ENCODE data around the gene PTGER4. TPM values are rescaled to one million over a fixed set of nuclear protein-coding genes. Genes with fewer than 3 reads are reported as not detected.
"Not testable (repeated sequence)": the region's sequence is repeated elsewhere in the genome, so short reads cannot be mapped to it uniquely, and the experiment has no call there.

Gene PTGER4
- 8.5 TPM for total RNA-seq
- long read RNA-seq, transcript PTGER4-201 (3 exons, 3,848 nt) = major isoform, 5 of 5 reads
- long read RNA-seq, partial matches to known transcripts = 0 of 5 reads
- long read RNA-seq, other reads (novel, unspliced or antisense) = 0 of 5 reads

GRCh38 chr5:40679913-40680681 is at the start of gene PTGER4:
Gene PTGER4, plus strand, starts transcription at chr5:40679915. Its CDS starts 1,079 bp downstream, at chr5:40680994.
- DNase-seq (ENCODE audit: missing footprints) = peak; percentile 71
- ATAC-seq = no peak
- intact Hi-C loops (cut with DNase I) = loop anchor here (5.0 kb wide), 3 partner anchors 58 to 288 kb away; no protein-coding TSS in a partner anchor

GRCh38 chr5:40630126-40630525 is 49.6 kb upstream of the PTGER4 start:
- intact Hi-C loops (cut with DNase I) = no loop called here
- DNase-seq (ENCODE audit: missing footprints) (no peak), ATAC-seq (no peak)

GRCh38 chr5:40631236-40631635 is 48.5 kb upstream of the PTGER4 start:
- intact Hi-C loops (cut with DNase I) = no loop called here
- DNase-seq (ENCODE audit: missing footprints) = no peak
- ATAC-seq = no peak

- DNase-seq (ENCODE audit: missing footprints) (no peak), ATAC-seq (no peak)
- intact Hi-C loops (cut with DNase I) = no loop called here
These were observed 45.6 kb upstream of the PTGER4 start for GRCh38 chr5:40634154-40634553.

GRCh38 chr5:40634593-40634992 is 45.1 kb upstream of the PTGER4 start:
- no peak for ATAC-seq
- intact Hi-C loops (cut with DNase I) = no loop called here
- DNase-seq (ENCODE audit: missing footprints) = no peak

GRCh38 chr5:40639531-40639930 is 40.2 kb upstream of the PTGER4 start:
- intact Hi-C loops (cut with DNase I); DNase-seq (ENCODE audit: missing footprints); ATAC-seq: not testable (repeated sequence)

GRCh38 chr5:40646266-40646665 is 33.4 kb upstream of the PTGER4 start:
- DNase-seq (ENCODE audit: missing footprints) (no peak), ATAC-seq (no peak)
- intact Hi-C loops (cut with DNase I) = no loop called here

- no peak for ATAC-seq
- DNase-seq (ENCODE audit: missing footprints) = no peak
- intact Hi-C loops (cut with DNase I) = no loop called here
These were observed 31.6 kb upstream of the PTGER4 start for GRCh38 chr5:40648150-40648549.

- ATAC-seq (no peak), DNase-seq (ENCODE audit: missing footprints) (no peak)
- intact Hi-C loops (cut with DNase I) = no loop called here
These were observed 30.2 kb upstream of the PTGER4 start for GRCh38 chr5:40649463-40650030.

GRCh38 chr5:40651201-40651600 is 28.5 kb upstream of the PTGER4 start:
- intact Hi-C loops (cut with DNase I) = no loop called here
- no peak for ATAC-seq
- DNase-seq (ENCODE audit: missing footprints) = no peak

- intact Hi-C loops (cut with DNase I) = no loop called here
- ATAC-seq (no peak), DNase-seq (ENCODE audit: missing footprints) (no peak)
These were observed 27.1 kb upstream of the PTGER4 start for GRCh38 chr5:40652441-40653220.

GRCh38 chr5:40653221-40654022 is 26.3 kb upstream of the PTGER4 start:
- no peak for ATAC-seq
- intact Hi-C loops (cut with DNase I) = no loop called here
- DNase-seq (ENCODE audit: missing footprints) = no peak

GRCh38 chr5:40654377-40654991 is 25.2 kb upstream of the PTGER4 start:
- intact Hi-C loops (cut with DNase I) = no loop called here
- ATAC-seq (no peak), DNase-seq (ENCODE audit: missing footprints) (no peak)

GRCh38 chr5:40655138-40655537 is 24.6 kb upstream of the PTGER4 start:
- DNase-seq (ENCODE audit: missing footprints) = no peak
- intact Hi-C loops (cut with DNase I) = no loop called here
- ATAC-seq = no peak

GRCh38 chr5:40656091-40656490 is 23.6 kb upstream of the PTGER4 start:
- intact Hi-C loops (cut with DNase I); ATAC-seq; DNase-seq (ENCODE audit: missing footprints): not testable (repeated sequence)

GRCh38 chr5:40656766-40657165 is 22.9 kb upstream of the PTGER4 start:
- intact Hi-C loops (cut with DNase I) = no loop called here
- no peak for DNase-seq (ENCODE audit: missing footprints)
- no peak for ATAC-seq

- ATAC-seq = no peak
- intact Hi-C loops (cut with DNase I) = no loop called here
- no peak for DNase-seq (ENCODE audit: missing footprints)
These were observed 19.0 kb upstream of the PTGER4 start for GRCh38 chr5:40660751-40661150.

- intact Hi-C loops (cut with DNase I) = no loop called here
- DNase-seq (ENCODE audit: missing footprints) (no peak), ATAC-seq (no peak)
These were observed 13.9 kb upstream of the PTGER4 start for GRCh38 chr5:40665635-40666298.
